Measurements from ENCODE around the gene ACP7.
"Not testable (repeated sequence)": the region's sequence is repeated elsewhere in the genome, so short reads cannot be mapped to it uniquely, and the experiment has no call there.

Gene ACP7

GRCh38 chr19:39131255-39131755 is 47.1 kb downstream of the ACP7 start:
- DNase-seq (ENCODE audit: low read depth, low spot score), result no peak

- no peak for DNase-seq (ENCODE audit: low read depth, low spot score)
Measured at GRCh38 chr19:39132344-39132969, 48.3 kb downstream of the ACP7 start.

- no peak for DNase-seq (ENCODE audit: low read depth, low spot score)
Measured at GRCh38 chr19:39133431-39134270, 49.5 kb downstream of the ACP7 start.

GRCh38 chr19:39135701-39136100 is 51.5 kb downstream of the ACP7 start:
- no peak for DNase-seq (ENCODE audit: low read depth, low spot score)

GRCh38 chr19:39136225-39136940 is 52.2 kb downstream of the ACP7 start:
- no peak for DNase-seq (ENCODE audit: low read depth, low spot score)

- no peak for DNase-seq (ENCODE audit: low read depth, low spot score)
Measured at GRCh38 chr19:39137131-39137530, 53.0 kb downstream of the ACP7 start.

- DNase-seq (ENCODE audit: low read depth, low spot score), result no peak
Measured at GRCh38 chr19:39138221-39139211, 54.3 kb downstream of the ACP7 start.

GRCh38 chr19:39139305-39139874 is 55.2 kb downstream of the ACP7 start:
- no peak for DNase-seq (ENCODE audit: low read depth, low spot score)

GRCh38 chr19:39139971-39140453 is 55.8 kb downstream of the ACP7 start:
- DNase-seq (ENCODE audit: low read depth, low spot score), result no peak

- no peak for DNase-seq (ENCODE audit: low read depth, low spot score)
Measured at GRCh38 chr19:39140594-39140993, 56.4 kb downstream of the ACP7 start.

- no peak for DNase-seq (ENCODE audit: low read depth, low spot score)
Measured at GRCh38 chr19:39141929-39142328, 57.8 kb downstream of the ACP7 start.

GRCh38 chr19:39142630-39143029 is 58.5 kb downstream of the ACP7 start:
- DNase-seq (ENCODE audit: low read depth, low spot score), result no peak

- not testable (repeated sequence) for DNase-seq (ENCODE audit: low read depth, low spot score)
Measured at GRCh38 chr19:39143757-39144289, 59.7 kb downstream of the ACP7 start.

GRCh38 chr19:39144290-39145071 is 60.3 kb downstream of the ACP7 start:
- no peak for DNase-seq (ENCODE audit: low read depth, low spot score)

GRCh38 chr19:39145180-39145953 is 61.2 kb downstream of the ACP7 start:
- DNase-seq (ENCODE audit: low read depth, low spot score), result no peak

- DNase-seq (ENCODE audit: low read depth, low spot score), result no peak
Measured at GRCh38 chr19:39146091-39146490, 61.9 kb downstream of the ACP7 start.

GRCh38 chr19:39146686-39147450 is 62.7 kb downstream of the ACP7 start:
- no peak for DNase-seq (ENCODE audit: low read depth, low spot score)

- no peak for DNase-seq (ENCODE audit: low read depth, low spot score)
Measured at GRCh38 chr19:39147480-39147879, 63.3 kb downstream of the ACP7 start.

Data from activated CD4-positive, CD25-positive, alpha-beta regulatory T cell treated with anti-CD3 and anti-CD28 coated beads, Interleukin-2, amount 50 U/mL, for 16 hours (primary cell).